HG03159 (cell line): Measurements from ENCODE around the gene DRD3.

Source experiments
- ATAC-seq: cut with Tn5 transposase; IDR thresholded peaks from one replicate; pipeline ENCODE4 v1.9.1; 2021; ENCODE audit warnings: mild to moderate bottlenecking, moderate library complexity; ENCODE audit not compliant: unreplicated experiment

Gene DRD3

DNA sequence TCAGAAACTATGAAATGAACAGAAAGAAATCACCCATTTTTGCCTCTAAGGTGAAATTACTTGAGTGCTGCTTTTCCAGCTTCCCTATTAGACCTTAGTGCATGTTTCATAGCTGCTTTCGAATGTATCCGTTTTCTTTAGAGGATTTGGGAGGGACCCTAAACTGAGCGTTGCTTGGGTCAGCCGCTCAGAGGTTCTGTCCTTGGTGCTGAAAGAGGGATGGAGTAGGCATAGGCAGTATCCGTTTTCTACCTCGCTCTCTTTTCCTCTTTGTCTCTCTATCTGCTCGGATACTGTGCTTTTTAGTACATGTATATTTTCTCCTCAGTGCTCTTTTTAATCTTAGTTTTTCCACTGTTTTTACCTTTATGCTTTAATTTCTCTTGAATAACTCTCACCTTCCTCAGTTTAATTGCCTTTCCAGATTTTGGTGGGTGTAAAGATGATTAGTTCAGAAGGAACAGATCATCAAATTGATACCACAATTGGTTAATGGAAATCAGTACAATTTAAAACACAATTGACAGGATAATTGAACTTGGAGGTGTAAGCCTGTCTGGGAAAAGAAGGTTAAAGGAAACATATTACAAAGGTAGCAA, at the start of gene DRD3:
TSS of gene DRD3 (minus strand) at position 283 of the 599 bp plus-strand sequence. CDS start 7,060 bp downstream, outside the sequence.
- no peak for ATAC-seq

GRCh38 chr3:114227076-114227475, 48.2 kb upstream of the DRD3 start:
- no peak for ATAC-seq

- no peak for ATAC-seq
These were observed 47.5 kb upstream of the DRD3 start for GRCh38 chr3:114226313-114226712.

DNA sequence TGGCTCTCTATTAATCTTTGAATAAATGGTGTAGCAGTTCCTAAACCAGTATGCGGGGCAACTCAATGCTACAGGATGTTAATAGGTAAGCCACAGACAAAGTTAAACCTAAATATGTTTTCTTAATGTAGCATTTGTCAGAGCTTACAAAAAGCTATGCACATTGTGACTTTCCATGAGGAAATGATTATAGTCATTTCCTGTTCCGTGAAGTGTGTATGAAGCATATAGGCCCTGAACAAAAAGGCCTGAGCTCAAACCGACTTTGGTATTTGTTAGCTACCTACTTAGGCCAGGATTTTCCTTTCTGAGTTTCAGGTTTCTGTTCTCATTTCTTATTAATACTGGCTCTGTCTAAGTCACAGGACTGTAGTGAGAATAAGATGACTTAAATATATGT, 44.3 kb upstream of the DRD3 start:
- ATAC-seq = peak; percentile 88

GRCh38 chr3:114221881-114222264, 43.0 kb upstream of the DRD3 start:
- ATAC-seq = no peak

DNA sequence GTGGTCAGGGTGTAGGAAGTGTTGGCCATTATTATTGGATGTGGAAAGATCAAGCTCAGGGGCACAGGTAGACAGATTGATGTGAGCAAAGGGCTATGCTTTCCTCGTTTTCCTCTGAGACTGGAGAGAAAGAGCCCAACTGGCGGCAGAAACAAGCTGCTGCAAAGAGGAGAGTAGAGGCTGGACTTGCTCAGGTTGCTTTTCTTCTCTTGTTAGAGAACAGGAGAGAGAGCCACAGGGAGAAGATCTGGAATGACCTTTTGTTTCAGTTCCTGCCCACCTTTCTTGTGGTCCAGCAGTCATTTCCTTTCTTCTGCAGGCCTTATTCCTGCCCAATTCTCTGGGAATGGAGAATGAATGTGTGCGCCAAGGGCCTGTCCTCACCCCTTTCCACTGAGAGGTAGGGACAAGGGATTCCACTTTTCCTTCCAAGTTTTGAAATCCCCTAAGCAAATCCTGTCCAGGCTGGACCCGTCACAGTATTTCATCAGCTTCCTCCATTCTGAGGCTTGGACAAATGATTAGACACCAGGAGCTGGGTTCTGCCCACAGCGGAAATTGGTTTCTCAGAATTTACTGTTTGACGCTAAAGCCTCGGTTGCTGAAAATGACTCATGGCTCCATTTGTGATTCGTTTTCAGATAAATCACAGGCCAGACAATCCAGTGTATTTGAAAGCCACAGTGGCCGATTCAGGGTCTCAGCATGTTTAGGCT, 42.5 kb upstream of the DRD3 start:
- ATAC-seq = no peak

DNA sequence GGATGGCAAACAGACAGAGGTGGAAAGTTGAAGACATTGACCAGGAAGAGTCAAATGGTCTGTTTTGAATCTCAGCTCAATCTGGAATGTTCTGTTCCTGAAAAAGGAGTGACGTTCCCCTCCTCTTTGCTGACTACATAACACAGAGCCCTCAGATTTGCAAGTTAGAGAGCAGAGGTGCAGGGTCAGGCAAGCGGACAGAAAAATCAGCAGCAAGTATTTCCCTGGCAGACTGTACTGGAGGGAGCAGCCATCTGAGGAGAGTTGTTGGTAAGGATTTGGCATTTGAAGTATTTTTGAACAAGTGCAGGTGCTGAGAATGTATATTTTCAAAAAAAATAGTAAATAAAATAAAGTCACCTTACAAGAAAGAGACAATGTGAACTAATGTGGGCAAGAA, 40.9 kb upstream of the DRD3 start:
- no peak for ATAC-seq

DNA sequence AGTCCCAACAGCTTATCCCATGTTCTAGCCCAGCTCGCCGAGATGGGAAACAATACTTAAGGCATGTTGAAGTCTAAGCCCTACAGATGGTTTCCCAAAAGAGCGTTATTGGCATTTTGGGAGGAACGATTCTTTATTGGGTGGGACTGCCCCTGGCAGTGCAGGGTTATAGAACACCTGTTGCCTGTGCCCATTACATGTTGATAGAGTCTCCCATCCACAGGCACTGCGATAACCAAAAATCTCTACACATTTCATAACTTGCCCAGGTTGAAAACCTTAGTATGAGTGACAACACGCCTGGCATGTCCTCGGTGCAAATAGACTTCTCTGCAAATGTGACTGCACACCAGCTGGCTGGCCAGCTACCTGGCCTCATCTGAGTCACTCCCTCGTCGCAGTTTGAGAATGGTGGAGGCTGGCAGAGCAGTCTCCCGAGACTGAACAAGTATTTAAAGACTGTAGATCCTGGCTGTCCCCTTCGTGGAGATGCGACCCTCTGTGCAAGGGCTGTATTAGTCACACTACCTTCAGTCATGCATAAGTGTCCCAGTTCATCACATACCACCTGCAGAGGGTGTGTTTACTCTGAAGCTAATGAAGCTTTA, 39.8 kb upstream of the DRD3 start:
- ATAC-seq = no peak

DNA sequence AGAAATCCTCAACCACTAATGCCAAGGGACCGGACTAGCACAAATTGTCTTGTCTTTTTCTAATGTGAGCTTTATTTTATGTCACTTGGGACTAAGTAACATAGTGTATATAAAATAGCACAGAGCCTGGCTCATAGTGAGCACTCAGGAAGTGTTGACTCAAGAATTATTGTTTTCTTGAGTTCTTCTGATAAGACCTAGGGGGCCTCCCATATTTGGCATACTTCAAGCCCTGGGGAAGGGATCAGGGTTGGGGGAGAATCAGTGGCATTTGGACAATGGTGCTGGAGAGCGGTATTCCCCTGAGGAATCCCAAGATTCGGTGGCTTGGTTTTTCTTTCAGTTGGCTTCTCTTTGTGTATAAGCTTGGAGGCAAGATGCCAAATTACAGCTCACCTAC, 39.2 kb upstream of the DRD3 start:
- no peak for ATAC-seq

DNA sequence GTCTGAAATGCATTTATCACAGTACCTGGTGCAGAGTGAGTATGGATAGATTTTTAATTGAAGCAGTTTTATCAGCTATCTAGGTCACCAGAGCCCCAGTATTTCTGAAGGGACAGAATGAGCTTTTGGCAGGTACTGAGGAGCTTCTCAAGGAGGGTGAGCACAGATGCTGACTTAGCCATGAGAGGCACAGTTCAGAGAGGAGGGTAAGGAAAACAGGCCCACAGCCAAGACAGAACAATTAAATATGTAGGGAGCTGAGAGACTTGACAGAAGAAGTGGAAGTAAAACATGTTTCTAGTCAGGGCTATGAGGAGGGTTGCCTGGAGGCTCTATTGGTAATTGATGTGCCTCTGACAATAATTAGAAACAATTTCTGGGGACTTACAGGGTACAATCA, 38.4 kb upstream of the DRD3 start:
- ATAC-seq = no peak

DNA sequence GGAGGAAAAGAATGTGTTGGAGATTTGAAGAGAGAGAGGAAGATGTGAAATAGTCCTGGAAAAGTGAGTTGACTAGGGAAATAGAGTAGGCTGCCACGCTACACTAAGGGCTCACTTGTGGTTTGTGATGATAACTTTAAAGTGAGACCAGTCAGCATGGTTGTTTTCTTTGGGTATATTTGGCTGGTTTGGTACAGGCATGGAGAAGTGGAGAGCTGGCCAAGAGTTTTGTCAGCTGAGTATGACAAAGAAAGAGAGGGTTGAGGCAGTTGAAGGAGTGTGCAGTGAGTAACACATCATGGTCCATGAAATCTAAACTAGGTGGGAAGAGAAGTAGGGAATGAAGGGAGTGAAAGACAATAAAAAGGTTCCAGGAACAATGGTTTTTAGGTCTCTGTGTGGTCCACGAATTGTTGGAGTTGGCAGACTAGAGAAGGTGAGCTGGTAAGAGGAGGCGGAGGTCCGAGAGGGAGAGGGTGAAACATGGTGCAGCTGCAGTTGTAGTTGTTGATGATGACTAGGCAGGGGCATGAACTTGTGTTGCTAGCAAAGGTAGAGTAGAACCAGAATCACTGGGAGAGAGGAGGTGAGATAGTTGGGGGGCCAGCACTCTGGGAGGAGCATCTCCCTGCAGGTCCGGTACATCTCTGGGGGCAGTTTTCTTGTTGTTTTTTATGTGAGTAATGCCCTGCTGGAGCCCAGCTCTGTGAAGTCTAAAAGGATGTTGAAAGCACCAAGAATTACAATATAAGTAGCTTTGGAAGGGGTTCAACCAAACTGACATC, 37.5 kb upstream of the DRD3 start:
- no peak for ATAC-seq

DNA sequence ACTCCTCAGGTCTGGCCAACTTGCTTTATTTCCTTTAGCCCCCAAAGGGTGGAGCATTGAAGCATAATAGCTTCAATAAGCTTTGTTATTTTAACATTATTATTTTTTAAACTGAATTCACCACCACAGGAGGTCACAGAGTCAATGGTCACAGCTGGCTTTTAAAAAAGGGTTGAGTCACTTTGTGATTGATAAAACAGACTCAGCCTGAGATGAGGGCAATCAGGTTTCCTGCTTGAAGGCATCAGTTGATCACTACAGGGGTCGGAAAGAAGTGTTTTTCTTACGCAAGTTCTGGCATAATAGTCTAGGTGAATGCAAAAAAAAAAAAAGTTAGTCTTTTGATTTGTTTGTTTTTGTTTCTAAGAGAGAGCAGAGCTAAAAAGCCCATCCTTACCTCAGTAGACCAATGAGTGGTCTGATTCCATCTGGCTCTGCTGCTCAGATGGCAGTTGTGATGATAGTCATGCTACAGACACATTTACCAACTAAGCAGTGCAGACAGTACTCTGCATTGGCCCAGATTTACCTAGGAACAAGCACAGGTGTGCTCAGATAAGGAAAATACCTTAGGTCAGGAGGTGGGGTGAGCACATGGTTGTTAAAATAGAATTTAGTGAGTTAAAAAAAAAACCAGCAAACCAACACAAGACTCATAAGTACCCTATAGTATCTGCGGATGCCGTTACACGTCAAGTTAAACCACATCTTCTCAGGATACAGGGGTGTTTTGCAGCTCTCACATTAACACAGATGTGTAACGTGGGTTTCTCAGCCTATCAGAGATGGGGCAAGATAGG, 35.9 kb upstream of the DRD3 start:
- ATAC-seq = peak; percentile 24

DNA sequence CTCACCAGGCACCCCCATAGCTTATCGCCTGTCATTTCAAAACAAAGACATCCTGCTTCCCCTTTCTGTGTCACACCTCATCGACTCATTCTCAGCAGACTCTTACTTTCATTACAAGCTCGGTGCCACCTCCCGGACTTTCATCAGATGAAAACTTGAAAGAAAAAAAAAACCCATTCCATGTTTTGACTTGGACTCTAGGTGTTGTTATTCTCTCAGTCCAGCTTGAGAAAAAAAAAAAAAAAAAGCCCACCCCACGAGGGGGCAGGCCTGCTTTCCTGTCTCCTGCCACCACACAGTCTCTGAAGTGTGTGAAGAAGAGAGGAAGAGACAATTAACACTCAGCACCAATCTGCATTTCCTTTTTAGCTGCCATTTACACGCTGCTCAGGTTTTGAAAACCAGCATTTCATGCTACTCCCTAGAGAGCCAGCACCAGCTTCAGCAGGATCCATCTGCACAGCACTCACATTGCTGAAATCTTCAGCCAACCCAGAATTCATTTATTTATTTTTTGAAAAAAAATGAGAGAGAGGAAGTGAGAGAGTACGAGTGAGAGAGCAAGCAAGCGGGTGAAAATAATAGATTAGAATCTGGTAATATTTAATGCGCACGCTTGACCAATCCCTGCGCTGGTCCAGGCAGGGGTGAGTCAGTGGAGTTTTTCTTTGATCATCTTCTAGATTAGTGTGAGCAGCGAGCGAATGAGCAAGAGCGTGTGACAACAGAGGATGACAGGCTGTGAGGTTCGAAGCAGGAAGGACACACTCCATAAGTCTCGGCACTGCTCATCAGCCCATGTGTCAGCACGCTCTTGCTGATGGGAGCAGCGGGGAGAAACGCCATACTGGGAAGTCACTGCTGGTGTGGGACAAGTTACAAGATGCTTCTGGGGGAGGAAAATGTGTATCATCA, 35.0 kb upstream of the DRD3 start:
- ATAC-seq = peak; percentile 85

DNA sequence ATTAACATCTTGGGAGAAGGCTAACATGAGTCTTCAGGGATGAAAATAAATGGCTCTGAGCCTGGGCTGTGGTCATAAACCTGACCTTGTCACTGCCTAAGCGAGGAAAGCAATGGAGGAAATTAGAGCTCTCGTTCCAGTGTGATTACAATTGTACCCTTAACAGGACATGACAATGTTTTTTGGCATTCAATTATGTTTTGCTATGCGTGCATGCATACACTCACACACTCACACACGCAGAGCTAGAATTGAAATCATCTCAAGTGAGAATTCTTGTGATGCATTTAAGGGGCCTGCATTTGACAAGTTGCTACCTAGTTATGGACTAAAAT, 34.4 kb upstream of the DRD3 start:
- peak; percentile 8 for ATAC-seq

GRCh38 chr3:114212646-114213045, 33.8 kb upstream of the DRD3 start:
- no peak for ATAC-seq

GRCh38 chr3:114207768-114208167, 28.9 kb upstream of the DRD3 start:
- peak; percentile 94 for ATAC-seq

GRCh38 chr3:114206342-114206741, 27.5 kb upstream of the DRD3 start:
- no peak for ATAC-seq

GRCh38 chr3:114205541-114205940, 26.7 kb upstream of the DRD3 start:
- ATAC-seq = no peak

DNA sequence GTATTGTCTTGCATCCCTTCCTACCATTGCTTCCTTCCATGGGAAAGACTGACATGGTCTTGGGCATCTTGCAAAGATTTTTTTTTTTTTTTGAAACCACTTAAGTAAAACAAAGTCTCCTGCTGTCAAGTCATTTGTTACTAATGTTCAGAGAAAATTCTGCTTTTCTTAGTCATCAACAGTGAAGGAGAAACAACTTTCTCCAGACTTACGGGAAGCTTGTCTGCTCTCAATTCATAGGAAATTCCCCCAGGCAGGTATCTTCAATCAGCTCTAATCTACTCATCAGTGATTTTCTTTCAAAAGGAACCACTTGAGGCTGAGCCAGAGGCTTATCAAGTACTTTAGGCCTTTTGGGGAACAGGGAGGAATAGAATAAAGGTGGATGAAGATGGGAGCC, 15.9 kb upstream of the DRD3 start:
- no peak for ATAC-seq

GRCh38 chr3:114192136-114192535, 13.3 kb upstream of the DRD3 start:
- no peak for ATAC-seq
